Renal pelvis (tissue), 4 donors: ENCODE data around the gene ST6GALNAC2. TPM values are rescaled to one million over a fixed set of nuclear protein-coding genes. Genes with fewer than 3 reads are reported as not detected.
"Not testable (repeated sequence)": the region's sequence is repeated elsewhere in the genome, so short reads cannot be mapped to it uniquely, and the experiment has no call there.

Experiments
- DNase-seq: peaks from one replicate; pipeline ENCODE4 v3.0.0-alpha.2; 2013
- polyA plus RNA-seq, 3 donors: library from polyadenylated mRNA; unstranded; fragments of 120-200 nt; gene quantifications; one replicate each; pipeline ENCODE4 v1.2.1, GENCODE V29; 2013; ENCODE audit not compliant: insufficient read length in 3 of 3

The ST6GALNAC2 gene
- polyA plus RNA-seq, 3 donors: 6.0 to 9.8 (median 9.2) TPM

DNA sequence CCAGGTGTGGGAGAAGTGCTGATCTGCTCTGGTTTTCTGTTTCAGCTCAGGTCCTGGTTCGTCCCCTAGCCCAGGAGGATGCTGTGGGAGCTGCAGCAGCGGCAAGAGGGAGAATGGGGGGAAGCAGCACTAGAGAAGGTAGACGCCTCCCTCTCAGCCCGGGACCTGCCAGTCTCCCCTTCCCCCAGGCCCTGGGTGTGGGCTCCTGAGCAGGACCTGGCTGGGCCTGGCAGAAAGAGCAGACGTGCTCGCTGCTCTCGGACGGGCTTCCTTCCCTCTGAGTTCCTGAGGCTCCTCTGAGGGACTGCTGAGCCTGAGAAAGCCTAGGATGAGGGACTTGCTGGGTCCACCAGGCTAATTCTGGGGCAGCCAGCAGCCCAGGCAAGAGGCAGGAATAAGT is 42.7 kb downstream of the ST6GALNAC2 start:
- no peak for DNase-seq

DNA sequence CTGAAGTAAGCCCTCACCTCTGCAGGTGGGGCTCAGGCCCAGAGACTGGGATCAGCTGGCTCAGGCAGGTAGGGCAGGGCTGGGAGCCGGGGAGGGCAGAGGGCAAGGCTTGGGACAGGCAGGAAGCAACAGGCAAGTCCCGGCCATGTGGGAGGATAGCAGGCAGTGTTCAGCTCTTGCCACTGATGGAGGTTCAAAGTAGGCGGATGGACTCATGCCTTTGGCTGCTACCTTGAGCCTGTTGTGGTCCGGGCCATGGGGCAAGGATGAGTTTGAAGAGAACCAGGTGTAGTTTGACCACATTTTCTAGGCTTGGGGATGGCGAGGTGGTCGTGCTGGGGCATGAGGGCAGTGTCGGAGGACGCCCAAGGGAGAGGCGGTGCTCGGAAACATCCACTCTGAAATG is 43.1 kb downstream of the ST6GALNAC2 start:
- DNase-seq: no peak

- DNase-seq: no peak
These were observed 43.8 kb downstream of the ST6GALNAC2 start for GRCh38 chr17:76541739-76542454.

- peak; percentile 97 for DNase-seq
These were observed 45.0 kb downstream of the ST6GALNAC2 start for GRCh38 chr17:76540381-76541300.

- no peak for DNase-seq
These were observed 45.9 kb downstream of the ST6GALNAC2 start, which contains the start of gene PRCD for GRCh38 chr17:76539631-76540271. Gene PRCD (plus strand): TSS chr17:76540044. CDS start chr17:76540142, 98 bp downstream.

DNA sequence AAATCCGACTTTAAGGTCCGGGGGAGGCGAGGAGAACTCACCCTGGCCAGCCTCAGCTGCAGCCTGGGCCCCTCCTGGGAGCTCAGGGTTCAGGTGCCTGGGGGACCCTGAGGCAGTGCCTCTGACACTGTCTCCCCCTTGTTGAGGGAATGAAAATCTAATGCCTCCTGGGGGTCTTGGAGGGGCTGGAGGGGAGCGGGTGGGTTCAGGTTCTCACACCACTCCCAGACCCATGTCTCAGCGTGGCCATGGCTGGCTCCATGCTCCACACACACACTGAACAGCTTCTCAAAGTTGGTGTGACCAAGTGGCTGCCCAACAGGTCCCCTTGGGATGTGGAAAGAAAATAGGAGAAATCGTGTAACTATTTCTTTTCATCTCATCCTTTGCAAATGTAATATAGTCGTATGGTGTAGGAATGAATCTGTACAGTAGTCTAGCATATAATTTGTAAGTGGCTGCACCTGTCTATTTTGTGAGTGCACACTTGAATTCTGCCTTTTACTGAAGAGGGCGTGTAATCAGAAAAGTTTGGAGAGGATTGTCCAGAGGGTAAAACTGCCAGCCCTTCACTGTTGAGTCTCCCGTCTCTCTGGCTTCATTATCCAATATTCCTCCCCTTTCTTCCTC is 46.6 kb downstream of the ST6GALNAC2 start:
- no peak for DNase-seq

DNA sequence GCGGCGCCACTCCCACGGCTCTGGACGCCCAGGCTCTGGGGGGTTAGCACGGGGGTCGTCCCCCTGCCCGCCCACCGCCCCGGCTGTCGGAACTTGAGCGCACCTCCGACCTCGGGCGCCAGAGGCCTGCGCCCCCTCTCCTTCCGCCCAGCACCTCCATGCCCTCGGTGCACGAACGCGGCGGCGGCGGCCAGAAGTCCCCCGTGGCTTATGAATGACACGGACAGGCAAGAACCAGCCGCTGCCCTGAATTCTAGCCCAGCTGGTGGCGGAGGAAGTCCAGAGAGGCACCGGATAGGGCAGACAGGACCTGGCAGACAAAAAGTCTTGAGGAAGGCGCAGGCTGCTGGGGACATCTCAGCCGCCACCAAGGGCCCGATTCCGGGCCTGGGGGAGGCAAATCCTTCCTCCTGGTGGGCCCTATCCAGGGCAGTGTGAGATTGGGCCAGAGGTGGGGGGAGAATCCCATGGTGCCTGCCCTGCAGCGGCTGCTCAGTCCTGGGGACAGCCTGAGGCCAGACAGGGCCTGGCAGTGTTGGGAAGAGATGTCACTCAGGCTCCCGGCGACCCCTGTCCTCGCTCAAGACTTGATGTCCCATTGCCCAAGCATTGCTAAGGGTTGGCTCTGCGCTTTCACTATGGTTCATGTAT is 47.3 kb downstream of the ST6GALNAC2 start:
- DNase-seq: no peak

GRCh38 chr17:76537578-76538280 is 47.9 kb downstream of the ST6GALNAC2 start, which contains the start of gene CYGB:
Gene CYGB (minus strand): TSS chr17:76537709. CDS start chr17:76537542, 167 bp downstream.
- no peak for DNase-seq

- no peak for DNase-seq
These were observed 48.4 kb downstream of the ST6GALNAC2 start for GRCh38 chr17:76537288-76537577.

- no peak for DNase-seq
These were observed 49.0 kb downstream of the ST6GALNAC2 start for GRCh38 chr17:76536511-76537287.

GRCh38 chr17:76535788-76536510 is 49.7 kb downstream of the ST6GALNAC2 start:
- DNase-seq: no peak

GRCh38 chr17:76534831-76535732 is 50.6 kb downstream of the ST6GALNAC2 start:
- no peak for DNase-seq

- not testable (repeated sequence) for DNase-seq
These were observed 51.9 kb downstream of the ST6GALNAC2 start for GRCh38 chr17:76533640-76534359.

DNA sequence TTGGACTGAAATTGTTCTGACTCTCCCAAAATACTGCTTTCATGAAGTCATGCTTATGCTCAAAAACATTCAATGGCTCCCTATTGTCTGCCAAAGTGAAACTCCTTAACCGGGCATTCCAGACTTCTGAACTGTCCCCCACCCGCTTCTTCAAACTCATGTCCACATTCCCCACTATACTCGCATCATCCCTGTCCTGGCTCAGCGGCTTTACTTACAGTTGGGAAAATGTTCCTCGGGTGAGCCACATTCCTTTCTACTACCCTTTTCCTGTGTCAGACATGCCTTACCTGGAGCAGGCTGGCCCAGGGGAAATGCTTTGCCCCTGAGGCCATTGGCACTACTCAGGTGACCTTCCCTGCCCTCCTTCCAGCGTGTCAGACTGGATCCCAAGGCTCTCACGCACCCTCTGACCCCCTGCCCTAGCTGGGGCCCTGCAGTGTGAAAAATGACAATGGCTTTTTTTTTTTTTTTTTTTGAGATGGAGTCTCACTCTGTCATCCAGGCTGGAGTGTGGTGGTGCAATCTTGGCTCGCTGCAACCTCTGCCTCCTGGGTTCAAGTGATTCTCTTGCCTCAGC is 53.5 kb downstream of the ST6GALNAC2 start:
- no peak for DNase-seq

DNA sequence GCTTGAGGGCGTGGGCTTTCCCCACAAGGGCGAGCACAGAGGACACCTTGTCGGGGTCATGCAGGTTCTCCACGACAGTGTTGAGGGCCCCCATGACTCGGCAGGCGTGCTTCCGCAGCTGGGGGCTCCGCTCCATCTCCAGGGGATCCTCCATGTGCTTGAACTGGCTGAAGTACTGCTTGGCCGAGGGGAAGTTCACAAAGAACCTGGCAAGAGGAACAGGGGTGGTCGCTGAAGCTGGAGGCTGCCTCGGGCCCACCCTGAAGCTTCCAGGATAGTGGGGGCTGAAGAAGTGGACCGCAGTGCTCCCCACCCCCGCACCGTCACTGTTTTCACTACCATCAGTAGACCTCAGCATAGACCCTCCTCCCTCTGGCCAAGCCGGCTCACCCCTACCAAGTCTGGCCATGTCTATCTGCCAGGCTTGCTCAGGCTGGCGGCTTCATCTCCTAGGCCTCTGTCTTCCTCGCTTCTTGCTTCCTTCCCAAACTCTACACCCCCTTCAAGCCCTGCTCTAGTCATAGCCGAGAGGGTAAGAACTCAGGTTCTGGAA is 54.1 kb downstream of the ST6GALNAC2 start:
- DNase-seq: no peak

GRCh38 chr17:76530811-76531485 is 54.7 kb downstream of the ST6GALNAC2 start:
- no peak for DNase-seq
